Stimulated activated CD4-positive, alpha-beta T cell treated with anti-CD3 and anti-CD28 coated beads, Interleukin-12 subunit alpha, Interleukin-12 subunit beta, amount 100 ng/mL, for 24 hours (primary cell): ENCODE data around the gene PDZRN4.

ENCODE experiments used
- DNase-seq, 2 experiments: peaks; one replicate each; pipeline ENCODE4 v3.0.0-alpha.2; 2020; ENCODE audit warnings: low read depth in 2 of 2

Gene PDZRN4

DNA sequence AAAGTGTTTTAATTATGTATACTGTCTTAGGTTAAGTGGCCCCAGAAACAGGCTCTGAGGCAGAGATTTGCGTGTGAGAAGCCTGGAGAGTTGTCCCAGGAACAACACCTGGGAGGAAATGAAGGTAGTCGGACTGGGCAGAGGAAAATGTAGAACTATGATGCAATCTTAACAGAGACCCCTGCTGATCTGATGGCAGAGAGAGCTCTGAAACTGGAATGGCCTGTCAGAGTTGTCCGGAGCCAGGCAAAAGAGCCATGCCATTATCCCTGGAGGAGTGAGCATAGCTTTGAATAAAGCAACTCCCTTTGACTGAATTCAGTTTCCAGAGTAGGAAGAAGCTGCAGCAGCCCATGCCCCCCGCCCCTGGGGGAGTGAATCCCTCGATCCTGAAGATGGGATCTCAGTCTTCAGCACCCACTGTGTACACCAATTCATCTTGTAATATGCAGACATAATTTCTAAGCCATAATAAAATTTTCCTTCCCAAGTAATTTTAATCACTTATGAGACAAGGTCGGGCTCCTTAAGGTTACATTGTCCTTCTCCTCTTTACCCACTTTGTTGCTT, 264.8 kb downstream of the PDZRN4 start:
- no peak for DNase-seq

DNA sequence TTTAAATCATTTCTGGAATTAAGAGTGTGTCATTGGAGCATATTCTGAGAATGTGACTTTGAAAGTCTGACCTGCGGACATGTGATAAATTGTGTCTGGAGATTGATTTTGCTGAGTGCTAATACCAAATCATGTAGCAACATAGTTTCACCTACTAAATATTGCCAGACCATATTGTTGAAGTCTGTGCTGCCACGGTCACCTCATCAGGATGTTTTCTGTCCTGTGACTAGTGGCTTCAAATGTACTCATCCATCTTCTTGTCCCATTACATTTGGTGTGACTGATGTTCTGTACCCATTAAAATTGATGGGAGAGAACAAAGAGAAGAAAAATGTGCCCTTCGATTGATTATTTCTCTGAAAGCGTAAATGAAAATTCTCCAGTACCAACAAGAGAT, 265.3 kb downstream of the PDZRN4 start:
- DNase-seq = no peak

DNA sequence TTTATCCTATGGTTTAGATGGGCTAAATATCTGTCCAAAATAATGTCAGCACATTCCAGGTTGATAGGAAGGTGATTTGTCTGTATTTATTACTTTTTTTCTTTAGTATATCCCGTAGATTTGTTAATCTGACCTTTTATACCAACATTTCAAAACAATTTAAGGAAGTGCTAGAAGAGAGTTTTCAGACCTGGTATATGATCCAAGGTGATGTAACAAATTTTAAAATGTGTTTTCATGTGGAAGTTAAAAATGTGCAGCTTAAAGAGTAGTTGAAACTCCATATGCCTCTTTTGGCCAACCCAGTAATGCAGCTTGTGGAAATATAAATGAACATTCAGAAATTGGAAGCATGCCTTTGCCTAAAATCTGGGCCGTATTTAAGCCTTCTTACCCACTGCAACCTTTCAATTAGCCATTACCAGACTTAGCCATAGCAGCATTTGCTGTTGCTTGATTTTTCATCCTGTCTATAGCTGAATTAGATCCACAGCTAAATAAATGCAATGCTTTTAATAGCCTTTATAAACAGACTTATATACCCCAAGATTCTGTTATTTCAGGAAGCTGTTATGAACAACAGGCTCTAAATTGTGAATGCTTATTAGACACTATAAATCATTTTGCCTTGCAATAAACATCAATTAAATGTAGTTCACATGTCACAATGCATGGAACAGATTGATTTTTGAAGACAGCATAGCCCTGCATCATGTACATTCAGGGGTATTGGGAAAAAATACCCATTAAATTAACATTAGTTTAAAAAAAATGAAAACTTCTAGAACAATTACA, 271.2 kb downstream of the PDZRN4 start:
- DNase-seq = no peak

DNA sequence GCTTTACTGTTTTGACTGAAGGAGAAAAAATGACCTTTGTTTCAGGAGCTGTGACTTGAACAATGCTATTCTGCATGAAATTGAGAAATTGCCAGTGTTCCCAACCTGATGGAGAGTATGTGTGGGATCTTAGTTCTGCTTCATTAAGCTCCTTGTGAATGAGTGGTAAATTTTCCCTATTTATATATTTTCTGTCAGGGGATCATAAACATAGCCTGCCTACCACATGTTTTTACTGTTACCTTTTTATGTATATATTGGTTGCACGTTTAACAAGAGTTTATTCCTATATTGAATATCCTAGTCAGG, 271.7 kb downstream of the PDZRN4 start:
- DNase-seq = no peak

DNA sequence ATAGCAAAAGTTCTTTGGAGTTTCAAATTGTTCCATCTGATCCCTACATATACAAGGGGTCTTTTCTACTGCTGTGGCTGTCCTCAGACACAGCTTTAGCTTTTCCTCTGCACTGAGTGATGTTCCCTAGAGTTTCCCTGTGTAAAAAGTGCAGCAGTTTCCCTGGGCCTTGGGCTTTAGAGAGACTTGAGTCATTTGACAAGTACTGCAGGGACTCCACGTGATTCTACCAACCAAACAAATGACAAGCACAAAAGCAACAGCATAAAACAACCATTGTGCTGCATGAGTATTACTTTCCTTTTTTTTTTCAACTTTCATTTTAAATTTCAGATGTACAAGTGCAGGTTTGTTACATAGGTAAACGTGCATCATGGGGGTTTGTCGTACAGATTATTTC, 272.8 kb downstream of the PDZRN4 start:
- DNase-seq = no peak

DNA sequence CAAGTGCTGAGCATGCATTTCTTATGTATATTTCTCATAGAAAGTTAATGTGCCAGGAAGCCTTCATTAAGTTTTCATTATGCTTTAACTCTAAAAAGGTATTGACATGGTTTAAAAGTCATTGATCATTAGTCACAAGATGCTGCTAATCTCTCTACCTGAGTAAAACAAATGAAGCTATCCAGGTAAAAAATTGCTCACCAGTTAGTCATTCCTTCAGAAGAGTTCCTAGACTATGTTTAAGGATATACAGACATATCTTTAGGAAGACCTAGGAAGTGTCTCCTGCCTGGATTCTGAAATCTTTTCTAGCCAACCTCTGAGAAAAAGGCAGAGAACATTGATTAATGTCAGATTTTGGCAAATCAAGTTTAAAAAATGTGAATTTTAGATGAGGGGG, 274.2 kb downstream of the PDZRN4 start:
- no peak for DNase-seq

DNA sequence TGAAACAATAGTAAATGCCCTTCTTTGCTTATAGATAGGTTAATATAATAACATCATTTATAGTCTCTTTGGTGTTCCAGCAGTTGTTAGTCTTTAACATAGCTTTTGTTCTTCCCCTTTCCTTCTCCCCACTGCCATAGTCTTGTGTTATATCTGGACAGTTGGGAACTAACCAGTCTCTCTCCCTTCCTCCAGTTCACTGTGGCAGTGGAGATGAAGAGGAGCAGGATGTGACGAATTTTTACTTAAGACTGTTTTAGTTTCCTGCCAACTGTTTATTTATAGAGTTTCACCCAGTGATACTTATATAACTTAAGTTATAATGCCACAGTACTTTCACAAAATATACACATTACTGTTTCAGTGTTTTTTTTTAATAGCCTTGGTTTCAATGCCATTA, 277.4 kb downstream of the PDZRN4 start:
- DNase-seq = no peak

DNA sequence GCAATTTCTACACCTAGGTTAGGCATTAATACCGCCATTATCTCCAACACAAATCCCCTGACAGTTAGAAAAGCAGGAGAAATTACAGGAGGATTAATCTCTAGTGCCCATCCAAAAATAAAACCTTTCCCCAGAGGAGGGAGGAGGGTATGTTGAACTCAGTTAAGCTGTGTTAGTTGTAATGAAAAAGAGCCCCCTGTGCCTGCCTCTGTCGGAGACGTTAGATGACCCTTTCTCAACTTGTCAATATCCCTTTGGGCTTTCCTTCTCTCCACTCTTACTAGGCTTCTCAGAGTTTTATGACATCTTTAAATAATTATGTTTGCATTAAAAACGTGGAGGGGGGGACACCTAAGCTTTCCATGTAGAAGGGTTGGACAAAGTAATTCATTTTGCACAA, 278.2 kb downstream of the PDZRN4 start:
- DNase-seq = no peak

DNA sequence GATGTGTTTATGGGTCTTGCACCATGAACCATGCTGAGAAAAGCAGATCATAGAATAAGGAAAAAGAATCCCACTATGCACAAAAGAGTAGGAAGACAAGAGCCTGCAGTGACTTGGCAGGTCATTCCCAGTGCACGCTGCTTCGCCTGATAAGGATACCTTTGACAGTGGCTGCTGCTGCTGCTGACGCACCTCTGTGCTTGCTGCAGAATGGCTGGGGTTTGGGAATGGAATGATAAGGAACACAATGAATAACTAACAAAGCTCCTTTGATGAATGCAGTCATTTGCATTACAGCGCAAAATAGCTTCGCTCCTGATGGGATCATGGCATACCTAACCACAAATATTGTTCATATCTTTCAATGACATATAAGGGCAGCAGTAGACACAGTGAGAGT, 278.7 kb downstream of the PDZRN4 start:
- no peak for DNase-seq

DNA sequence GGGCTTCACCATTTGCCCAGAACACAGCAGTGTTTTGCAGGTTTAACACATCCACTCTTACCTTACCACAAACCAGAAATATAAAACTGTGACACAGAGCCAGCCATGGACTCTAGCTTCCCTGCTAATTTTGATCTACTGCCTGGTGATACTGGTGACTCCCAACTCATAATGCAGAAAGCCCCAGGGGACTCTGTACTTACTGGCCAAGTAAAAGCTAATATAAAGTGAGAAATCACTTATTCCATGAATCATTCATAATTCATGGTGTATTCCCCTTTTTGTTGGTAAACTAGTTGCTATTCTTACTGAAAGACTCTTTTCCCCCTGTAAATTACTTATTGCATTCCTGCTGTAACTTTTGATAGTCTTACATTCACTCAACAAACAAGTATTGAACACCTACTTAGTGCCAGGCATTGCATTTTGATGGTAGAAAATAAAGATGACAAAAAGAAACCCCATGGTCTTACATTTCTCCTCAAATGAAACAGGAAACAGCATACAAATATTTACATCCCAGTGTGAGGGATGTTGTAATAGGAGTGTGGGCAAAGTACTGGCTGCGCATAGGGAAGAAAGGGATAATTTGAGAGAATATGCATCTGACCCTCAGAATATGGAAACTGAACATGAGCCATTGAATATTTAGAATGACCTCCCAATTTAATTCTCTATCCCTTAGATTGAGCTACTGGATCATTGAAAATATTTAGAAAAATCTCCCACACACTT, 279.6 kb downstream of the PDZRN4 start:
- no peak for DNase-seq

DNA sequence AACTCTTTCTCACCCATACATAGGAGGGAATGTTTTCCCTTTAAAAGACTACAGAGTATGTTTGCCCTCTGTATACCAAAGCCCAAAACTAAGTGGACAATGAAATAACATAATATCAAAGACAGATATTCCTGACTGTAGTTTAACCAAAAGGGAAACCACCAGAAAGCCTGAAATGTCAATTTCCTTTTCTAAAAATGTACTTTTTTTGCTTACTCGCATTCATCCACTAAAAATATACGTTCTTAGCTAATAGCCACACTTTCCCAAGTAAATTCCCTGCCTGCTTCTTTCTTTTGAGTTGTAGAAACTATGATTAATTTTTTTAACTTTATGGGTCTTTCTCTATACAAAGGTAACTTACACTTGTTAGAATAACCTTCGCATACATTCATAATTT, 280.2 kb downstream of the PDZRN4 start:
- DNase-seq = no peak

DNA sequence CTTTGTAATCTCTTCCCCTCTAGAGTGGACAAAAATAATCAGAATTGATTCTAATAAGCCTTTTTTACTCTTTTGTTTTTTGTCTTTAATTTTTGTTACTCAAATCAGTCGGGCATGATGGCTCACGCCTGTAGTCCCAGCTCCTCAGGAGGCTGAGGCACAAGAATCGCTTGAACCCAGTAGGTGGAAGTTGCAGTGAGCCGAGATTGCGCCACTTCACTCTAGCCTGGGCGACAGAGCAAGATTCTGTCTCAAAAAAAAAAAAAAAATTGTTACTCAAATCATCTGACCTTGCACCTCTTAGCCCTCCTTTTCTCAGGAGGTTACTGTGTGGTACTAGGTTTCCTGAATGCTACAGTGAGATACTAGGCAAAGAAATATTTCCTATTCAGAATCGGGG, 280.6 kb downstream of the PDZRN4 start:
- DNase-seq = no peak

DNA sequence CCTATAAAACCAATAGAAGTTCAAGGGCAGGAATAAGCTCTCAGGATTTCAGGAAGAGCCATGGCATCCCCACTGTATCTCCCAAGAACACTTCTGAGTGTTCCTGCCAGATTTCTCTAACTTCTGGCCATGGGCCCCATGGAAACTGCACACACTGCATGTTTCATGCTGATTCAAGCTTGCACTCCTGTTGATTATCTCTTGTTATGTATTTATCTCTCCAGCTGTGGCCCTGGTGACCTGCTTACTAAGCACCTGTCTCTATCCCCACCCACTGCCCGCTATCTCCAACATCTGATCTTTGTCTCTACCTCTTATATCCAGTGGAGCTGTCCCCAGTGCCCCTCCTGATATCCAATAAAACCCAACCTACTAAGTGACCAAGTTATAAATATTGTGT, 285.3 kb downstream of the PDZRN4 start:
- DNase-seq = no peak

DNA sequence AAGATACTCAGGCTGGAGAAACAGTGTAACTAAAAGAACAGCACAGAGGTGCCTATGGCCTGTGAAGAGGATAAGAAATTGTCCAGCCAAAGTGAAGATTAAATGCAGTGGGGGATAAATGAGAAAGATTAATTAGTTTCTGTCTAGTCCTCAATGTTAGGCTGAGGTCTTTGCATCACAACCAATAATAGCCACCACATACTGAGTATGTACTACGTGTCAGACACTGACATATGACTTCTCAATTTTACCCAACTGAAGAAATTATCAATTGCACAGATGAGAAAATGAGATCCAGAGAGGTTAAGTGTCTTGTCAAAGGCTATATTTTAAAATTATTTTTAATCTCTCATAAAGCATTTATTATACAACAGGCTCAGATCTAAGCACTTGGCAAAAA, 285.9 kb downstream of the PDZRN4 start:
- DNase-seq = no peak

DNA sequence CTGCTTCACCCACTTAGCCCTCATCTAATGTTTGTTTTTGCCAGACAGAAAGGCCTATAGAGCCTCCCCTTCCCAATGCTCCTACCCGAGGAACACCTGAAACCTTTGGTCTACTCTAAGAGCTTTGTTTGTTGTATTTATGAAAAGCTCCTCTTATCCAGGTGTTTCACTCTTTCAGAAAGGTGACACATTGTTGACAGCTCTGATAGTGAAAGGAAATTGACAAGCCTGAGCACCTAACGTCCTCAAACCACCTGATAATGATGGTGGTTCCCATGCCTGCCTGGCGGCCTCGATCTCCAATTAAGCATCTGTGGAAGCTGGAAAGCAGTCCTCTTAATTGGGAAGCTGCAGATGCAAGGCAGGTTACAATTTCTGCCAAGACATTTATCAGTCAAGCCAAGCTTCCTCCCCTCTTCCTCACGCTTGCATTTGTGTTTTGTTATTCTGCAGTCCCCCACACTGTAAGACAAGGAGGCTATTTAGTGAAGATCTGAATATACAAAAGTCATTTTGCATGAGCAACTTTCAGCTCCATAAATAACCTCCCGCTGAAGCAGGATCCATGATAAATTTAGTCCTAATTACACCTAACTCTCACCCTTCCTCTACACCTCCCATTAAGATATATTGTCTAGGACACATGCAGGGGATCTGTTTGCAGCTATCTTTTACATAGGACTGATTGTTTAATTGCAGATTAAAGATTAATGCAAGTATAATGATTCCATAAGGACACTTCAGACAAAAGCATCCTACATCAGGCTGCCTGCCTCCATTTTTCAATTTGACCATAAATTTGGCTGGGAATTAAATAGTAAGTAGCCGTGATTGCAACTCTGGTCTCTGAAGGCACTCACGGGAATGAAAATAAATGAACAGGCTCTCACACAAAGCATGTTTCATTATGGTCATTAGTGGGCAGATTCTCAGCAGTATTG, 288.6 kb downstream of the PDZRN4 start:
- DNase-seq = no peak

DNA sequence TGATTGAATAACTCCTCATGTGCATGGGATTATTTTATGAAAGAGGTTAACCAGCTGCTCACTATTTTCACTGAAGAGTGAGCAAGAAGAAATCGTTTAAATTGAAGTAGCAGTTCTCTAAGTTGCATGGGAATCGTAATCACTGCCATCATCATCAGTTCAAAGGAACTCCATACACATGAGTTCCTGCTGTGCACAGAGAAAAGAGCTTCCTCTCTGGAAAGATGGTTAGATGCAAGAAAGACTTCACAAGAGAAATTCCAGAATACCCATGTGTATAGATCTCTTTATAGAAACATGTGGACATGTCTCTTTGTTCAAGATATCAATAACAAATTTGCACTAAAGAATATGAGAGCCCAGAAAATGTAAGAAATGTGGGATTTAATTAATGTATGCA, 291.3 kb downstream of the PDZRN4 start:
- no peak for DNase-seq

DNA sequence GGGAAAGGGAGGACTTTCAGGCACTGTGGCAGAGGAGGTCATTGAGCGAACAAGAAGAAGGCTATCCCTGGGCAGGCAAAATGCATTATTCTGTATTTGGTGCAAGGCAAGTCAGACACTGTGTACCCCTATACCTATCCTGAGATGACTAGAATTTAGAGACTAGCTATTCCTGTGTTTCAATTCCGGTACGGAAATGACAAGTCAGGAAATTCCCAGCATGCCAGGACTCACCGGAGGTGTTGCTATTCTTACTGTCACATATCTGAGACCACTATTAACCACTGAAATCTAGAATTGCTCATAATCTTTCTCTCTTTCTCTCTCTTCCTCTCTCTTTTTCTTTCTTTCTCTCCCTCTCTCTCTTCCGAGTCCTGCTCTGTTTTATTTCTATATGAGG, 297.1 kb downstream of the PDZRN4 start:
- no peak for DNase-seq

DNA sequence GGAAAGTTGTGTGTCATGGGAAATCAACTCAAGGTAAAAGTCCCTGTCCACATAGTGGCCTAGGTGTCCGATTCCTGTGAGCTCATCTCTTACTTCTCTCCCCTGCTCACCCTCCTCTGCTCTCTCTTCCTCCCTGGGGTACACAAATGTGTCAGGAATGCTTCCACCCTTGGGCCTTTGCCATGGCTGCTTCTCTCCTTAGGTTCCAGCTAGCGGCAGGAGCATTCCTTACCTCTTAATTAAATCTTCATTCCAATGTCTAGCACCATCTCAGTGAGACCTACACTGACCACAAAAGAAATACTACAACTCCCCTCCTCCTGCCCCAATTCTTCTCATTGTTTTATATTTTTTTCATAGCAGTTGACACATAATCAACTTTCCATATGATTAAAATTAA, 298.6 kb downstream of the PDZRN4 start:
- DNase-seq = no peak

DNA sequence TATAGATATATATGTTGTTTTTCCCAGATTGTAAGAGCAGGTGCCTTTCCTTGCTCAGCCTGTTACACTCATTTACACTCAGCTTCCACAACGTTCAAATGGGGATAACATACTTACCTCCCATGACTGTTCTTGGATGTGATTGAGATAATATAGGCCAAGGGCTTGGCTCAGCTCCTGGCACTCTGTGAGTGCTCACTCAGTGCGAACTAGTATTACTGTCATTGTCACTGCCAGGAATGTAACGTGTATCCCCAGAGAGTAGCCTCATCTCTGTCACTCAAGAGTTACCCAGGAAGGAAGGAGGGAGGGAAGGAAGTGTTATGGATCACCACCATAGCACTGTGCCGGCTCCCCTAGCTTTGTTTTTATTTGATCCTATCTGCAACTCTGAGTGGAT, 307.9 kb downstream of the PDZRN4 start:
- DNase-seq = no peak

DNA sequence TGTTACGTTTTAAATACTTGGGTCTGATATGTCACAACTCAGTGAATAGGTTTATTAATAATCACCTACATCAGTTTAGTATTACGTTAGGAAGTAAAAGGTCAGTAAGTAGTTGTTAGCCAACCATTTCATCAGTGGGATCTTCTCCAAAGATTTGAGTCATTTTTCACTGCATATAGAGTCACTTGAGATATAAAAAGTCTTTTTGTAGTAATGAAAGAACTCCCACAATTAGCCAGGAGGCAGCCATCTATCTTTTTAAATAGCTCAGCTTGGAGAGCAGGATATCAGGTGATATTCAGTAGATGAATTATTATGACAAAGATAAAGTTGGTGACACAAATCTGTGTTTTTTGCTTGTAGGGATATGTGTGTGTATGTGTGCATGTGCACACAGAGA, 309.3 kb downstream of the PDZRN4 start:
- no peak for DNase-seq

DNA sequence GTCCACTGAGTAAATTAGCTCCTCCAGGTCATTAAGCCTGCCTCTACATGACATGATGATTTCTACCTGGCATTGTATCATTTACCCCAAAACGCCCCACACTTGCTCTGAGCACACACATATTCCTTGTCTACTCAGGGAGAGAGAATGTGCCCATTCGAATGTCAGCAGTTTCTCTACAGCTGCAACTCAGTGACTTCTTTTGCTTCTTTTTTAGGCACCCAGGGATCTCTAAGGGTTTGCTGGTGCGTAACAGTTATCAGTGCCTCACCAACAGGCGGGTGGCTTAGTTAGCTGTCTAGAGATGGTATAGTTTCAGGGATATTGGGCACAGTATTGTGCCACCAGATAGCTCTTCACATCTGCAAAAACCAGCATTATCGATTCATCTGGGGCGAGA, 316.9 kb downstream of the PDZRN4 start:
- DNase-seq = no peak

DNA sequence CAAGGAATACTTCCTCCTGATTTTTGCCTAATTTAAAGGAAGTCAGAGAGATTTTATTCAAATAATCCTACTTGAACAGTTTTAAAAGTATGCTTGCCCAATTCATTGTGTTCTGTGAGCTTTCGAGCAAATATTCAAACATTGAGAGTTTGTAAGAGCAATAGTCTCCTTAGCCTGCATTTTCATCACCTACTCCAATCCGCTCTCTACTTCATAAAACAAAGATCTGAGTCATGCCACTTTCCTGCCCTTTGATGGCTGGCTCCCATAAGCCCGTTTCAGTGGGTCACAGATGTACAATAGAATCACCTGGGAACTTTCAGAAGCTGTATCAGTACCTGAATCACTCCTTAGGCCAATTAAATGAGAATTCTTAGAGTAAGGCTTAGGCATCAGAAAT, 319.2 kb downstream of the PDZRN4 start:
- DNase-seq = no peak
